Caki2 (cell line): ENCODE results near the gene CALCOCO1. TPM values are rescaled to one million over a fixed set of nuclear protein-coding genes. Genes with fewer than 3 reads are reported as not detected.

ENCODE experiments used
- DNase-seq: peaks from one replicate; pipeline ENCODE4 v3.0.0-alpha.2; 2015; ENCODE audit warnings: low read depth
- in situ Hi-C: cut with HindIII; loops from 2 replicates; pipeline ENCODE4 v1.10.0; 2016; ENCODE audit warnings: low sequenced_read_pairs, low pct_unique_long_range_greater_than_20kb, mixed read lengths
- total RNA-seq: library from RNA; depleted of rRNA; stranded (reverse); fragments of >200 nt; shearing (Covaris generic); gene quantifications from 2 replicates; pipeline ENCODE4 v1.2.3, GENCODE V29; 2014; ENCODE audit warnings: low replicate concordance

Gene CALCOCO1
- total RNA-seq, 1 experiment from 2014 or later = 25.9 TPM

DNA sequence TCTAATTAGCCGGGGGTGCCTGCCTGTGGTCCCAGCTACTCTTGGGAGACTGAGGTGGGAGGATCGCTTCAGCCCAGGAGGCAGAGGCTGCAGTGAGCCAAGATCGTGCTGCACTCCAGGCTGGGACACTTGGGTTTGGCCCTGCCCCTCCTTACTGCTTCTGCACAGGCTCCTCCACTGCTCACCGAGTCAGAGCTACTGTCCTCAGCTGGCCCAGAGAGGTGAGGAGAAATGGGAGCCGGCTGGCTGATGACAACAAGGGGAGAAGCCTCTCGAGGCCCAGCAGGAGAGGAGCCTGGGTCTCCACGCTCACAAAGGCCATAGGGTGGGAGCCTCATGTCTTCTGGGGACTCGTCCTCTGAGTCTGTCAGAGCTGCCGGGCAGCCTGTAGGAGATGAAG lies 13.7 kb downstream of the CALCOCO1 start:
- in situ Hi-C loops = no loop called here
- no peak for DNase-seq

- DNase-seq = peak; percentile 61
- in situ Hi-C loops = no loop called here
Observed at GRCh38 chr12:53712059-53712643, 15.1 kb downstream of the CALCOCO1 start.

DNA sequence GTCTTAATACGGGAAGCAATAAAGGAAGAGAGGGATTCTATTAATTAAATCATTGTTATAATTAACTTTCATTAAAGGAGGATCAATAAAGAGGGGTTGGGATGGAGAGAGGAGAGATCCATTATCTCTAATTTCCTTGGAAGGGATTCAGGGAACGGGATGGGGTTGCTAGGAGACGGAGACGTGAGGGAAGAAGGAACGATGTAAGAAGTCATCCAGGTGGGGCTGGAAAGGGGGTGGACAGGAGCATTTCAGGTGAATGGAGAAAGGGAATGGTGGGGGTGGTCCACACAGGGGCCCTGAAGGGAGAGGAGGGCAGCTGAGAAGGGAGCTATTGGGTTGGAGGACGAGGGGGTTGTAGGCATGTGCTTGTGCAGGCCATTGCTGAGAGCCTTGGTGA lies 17.2 kb downstream of the CALCOCO1 start:
- in situ Hi-C loops = no loop called here
- no peak for DNase-seq

DNA sequence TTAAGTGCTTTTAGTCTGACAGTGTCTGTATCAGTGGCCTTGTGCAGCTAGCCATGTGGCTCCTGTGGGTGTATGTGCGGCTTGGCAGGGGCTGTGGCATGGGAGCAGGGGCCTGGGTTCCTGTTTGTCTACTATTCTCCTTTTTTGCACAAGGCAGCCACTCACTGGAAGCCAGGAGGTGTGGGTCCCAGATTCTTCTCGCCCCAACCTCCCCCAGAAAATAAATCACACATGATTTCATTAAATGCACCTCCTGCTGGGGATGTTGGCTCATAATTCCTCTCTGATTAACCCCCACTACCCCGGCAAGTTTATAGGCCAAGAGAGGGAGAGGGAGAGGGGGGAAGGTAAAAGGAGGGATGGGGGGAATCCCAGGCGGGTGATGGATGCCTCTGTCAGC lies 17.6 kb downstream of the CALCOCO1 start:
- DNase-seq = no peak
- in situ Hi-C loops = no loop called here

- in situ Hi-C loops = no loop called here
- DNase-seq = no peak
Observed at GRCh38 chr12:53706080-53706479, 21.2 kb downstream of the CALCOCO1 start.

DNA sequence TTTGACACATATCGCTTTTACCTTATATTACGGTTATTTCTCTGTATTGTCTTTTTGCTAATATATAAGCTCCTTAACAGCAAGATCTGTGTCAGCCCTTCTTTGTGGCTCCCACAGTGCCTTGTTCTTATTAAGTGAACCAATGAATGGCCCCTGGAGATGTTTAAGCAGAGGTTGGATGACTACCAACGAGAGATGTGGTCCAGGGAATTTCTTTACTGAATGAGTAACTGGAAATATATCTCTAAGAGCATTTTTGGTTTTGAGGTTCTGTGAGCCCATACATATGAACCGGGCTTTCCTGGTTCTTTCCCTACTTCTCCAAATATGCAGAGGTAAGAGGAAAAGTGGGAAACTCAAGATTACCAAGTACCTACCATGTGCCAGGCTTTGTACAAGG lies 23.5 kb downstream of the CALCOCO1 start:
- in situ Hi-C loops = no loop called here
- no peak for DNase-seq

DNA sequence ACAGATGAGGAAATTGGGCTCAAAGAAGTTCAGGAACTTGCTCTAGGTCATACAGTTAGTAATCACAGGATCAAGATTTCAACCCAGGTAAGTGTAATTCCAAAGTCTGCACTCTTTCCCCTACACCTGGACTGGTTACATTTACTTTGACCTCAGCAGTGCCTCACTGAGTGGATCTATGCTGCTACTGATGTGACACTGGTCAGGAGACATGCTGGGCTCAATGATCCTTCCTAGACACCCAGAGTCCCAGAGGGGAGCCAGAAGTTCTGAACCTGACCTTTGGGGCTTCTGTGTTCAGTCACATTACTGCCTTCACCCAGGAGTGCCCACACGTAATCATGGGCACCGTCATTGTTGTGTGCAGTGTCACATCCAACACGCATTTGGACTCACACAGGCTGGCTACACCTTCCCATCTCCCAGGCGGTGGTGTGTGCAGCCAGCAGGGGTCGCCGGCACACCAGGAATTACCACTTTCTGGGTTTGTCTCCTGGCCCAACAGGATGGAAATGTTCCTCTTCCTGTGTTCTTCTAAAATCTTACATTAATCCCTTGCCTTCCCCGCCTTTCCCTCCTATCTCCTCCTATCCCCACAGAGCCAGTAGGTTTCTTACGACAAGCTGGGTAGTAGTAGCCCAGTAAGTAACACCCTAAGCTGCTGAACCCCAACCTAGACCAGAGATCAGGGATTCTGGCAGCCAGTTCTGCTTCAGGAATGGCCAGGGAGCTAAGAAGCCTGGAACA lies 25.6 kb downstream of the CALCOCO1 start:
- DNase-seq = peak; percentile 71

GRCh38 chr12:53700567-53700966 lies 26.7 kb downstream of the CALCOCO1 start:
- no peak for DNase-seq
- in situ Hi-C loops = no loop called here

More for the DNA sequence above, 25.6 kb downstream of the CALCOCO1 start:
- in situ Hi-C loops = no loop called here

DNA sequence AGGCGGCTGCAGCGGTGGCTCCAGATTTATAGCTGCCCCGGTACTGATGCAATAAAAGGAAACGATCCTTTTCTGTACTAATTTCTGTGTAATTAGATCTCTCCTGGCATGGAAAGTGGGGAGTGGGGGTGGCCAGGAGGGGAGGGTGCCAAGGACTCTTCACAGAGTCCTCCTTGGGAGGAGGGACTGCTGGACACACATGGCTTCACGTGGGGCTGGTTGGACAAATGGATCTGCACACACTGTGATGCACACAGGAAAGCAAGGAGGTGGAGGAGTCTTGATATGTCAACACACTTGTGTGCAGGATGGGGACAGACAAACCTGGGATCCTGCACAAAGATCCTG lies 27.6 kb downstream of the CALCOCO1 start:
- in situ Hi-C loops = no loop called here
- DNase-seq = no peak

- no peak for DNase-seq
- in situ Hi-C loops = no loop called here
Observed at GRCh38 chr12:53698948-53699677, 28.1 kb downstream of the CALCOCO1 start.

DNA sequence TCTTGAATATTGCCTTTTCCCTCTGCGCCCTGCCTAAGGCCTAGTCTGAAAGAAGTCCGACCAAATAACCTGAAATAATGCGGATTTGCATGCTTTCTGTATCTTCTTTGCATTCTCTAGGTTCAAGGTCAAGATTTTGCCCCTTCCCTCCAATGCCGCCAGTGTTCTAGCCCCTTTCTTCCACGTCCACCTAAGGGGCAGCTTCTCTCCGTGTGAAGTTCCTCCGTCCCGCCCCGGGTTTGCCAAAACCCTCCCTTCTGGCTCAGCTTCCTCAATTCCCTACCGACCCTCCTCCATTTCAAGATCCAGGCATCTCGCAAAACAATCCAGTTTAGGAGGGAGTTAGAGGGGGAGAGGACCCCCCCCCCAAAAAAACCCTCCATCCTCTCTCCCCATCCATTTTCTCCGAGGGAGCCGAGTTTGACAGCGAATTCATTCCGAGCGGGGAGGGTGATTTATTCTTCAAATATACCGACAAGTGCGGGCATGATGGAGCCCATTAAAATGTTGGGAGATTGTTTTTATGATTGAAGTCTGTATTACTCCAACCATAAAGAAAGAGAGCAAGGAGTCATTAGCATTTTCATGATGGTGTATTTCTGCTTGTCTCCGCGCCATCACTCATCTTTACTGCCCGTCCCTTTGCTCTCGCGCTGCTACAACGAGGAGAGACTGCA lies 30.5 kb downstream of the CALCOCO1 start:
- no peak for DNase-seq
- in situ Hi-C loops = no loop called here

DNA sequence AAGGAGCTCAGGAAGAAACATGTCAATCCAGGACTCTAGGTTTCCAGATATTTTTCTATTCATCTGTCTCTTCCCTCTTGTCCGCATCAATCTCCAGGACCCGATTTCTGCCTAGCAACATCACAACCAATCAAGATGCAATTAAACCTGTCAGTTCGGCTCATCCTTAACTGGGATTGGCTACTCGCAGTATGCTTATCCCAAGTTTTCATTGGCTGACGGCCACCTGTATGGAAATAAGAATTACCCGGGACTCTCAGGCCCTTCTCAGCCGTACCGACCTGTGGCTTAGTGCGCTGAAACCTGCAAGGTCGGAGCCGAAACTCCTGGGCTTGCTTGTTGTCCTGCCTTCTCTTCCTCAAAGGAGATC lies 31.0 kb downstream of the CALCOCO1 start:
- DNase-seq = peak; percentile 85
- in situ Hi-C loops = no loop called here

DNA sequence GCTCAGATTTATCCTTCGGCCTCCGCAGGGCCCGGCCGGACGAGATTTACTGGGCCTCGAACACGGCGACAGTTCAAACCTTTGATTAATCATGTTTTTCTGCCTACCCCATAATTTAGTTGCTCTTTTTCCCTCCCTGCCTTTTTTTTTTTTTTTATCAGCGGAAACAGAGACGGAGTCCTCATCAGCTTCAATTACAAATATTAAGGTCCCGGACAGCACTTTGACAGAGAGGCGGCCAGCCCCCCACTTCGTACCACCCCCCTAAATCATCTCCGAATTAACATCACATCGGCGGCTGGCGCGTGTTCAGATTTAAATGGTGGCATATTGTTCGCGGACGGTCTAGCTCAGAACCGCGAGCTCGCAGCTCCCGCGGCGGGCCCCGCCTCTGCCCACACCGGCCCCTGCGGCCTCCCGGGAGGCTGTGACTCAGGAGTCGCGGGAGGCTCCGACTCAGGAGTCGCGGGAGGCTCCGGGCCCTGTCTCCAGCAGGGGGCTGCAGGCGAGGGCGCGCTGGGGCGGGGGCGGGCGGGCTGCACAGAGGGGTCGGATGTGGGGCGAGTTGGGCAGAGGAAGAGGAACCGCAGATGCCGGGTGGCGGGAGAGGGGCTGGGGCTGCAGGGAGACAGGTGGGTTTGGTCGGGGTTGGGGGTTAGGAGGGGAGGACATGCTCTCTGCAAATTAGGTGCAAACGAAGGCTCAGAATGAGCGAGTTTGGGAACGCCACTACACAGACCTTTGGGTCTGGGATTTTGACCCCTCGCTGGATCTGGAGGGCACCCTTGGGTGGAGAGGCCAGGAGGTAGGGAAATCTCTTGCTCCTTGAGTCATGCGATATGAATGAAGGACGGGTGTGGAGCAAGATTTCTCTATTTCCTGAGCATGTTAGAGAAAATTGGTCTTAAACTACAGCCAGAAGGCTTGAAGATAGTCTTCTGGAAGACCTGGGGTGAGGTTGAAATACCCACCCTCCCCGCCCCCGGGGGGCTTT lies 31.8 kb downstream of the CALCOCO1 start:
- in situ Hi-C loops = no loop called here
- no peak for DNase-seq

GRCh38 chr12:53694756-53695151 lies 32.5 kb downstream of the CALCOCO1 start:
- no peak for DNase-seq
- in situ Hi-C loops = no loop called here

DNA sequence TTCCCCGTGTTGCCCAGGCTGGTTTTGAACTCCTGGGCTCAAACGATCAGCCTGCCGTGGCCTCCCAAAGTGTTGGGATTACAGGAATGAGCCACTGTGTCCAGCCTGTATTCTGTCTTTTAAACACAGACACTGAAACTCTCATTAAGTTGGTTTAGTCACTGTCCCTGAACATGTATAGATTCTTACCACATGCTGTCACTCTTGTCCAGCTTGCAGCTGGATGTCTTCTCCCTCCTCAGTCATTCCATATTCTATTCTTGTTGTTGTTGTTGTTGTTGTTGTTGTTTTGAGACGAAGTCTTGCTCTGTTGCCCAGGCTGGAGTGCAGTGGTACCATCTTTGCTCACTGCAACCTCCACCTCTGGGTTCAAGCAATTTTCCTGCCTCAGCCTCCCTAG lies 39.1 kb downstream of the CALCOCO1 start:
- in situ Hi-C loops = no loop called here
- DNase-seq = no peak

GRCh38 chr12:53686436-53686835 lies 40.8 kb downstream of the CALCOCO1 start:
- no peak for DNase-seq
- in situ Hi-C loops = no loop called here

GRCh38 chr12:53684654-53685220 lies 42.5 kb downstream of the CALCOCO1 start:
- no peak for DNase-seq
- in situ Hi-C loops = no loop called here

DNA sequence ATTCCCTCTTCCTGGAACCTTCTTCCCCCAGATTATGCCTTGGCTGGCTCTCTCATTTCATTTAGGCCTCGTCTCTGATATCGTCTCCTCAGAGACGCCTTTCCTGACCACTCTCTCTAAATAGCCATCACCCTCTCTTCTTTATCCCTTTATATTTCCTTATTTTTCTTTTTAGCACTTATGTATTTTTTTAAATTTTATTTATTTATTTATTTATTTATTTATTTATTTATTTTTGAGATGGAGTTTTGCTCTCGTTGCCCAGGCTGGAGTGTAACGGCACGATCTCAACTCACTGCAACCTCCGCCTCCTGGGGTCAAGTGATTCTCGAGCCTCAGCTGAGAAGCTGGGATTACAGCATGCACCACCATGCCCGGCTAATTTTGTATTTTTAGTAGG lies 43.3 kb downstream of the CALCOCO1 start:
- in situ Hi-C loops = no loop called here

More for the DNA sequence above, 43.3 kb downstream of the CALCOCO1 start:
- DNase-seq = no peak
